ACC112 (cell line): Measurements from ENCODE around the gene USH1C.

Experiments
- H2AFZ ChIP-seq: fragments of 200-600 bp; sonication (generic); one replicate; pipeline ENCODE4 v1.6.0; 2017; ENCODE audit warnings: antibody characterized with exemption, low read length; ENCODE audit not compliant: unreplicated experiment
- H3K27ac ChIP-seq: fragments of 200-600 bp; sonication (generic); 2 replicates; pipeline ENCODE4 v1.5.1; 2014; ENCODE audit warnings: low read depth, mild to moderate bottlenecking, antibody characterized with exemption, low read length, moderate library complexity
- H3K27me3 ChIP-seq: fragments of 200-600 bp; sonication (generic); 2 replicates; pipeline ENCODE4 v1.6.1; 2014; ENCODE audit warnings: mild to moderate bottlenecking, antibody characterized with exemption, low read length, moderate library complexity, mixed read lengths; ENCODE audit not compliant: insufficient read depth
- H3K36me3 ChIP-seq: fragments of 200-600 bp; sonication (generic); 2 replicates; pipeline ENCODE4 v1.6.1; 2016; ENCODE audit warnings: mild to moderate bottlenecking, antibody characterized with exemption, low read length, moderate library complexity, mixed read lengths; ENCODE audit not compliant: insufficient read depth
- H3K4me1 ChIP-seq: fragments of 200-600 bp; sonication (generic); one replicate; pipeline ENCODE4 v1.6.1; 2016; ENCODE audit warnings: low read length, mixed read lengths; ENCODE audit not compliant: insufficient read depth, unreplicated experiment, control insufficient read depth
- H3K4me3 ChIP-seq: fragments of 200-600 bp; sonication (generic); 2 replicates; pipeline ENCODE4 v1.5.1; 2014; ENCODE audit warnings: mild to moderate bottlenecking, low read depth, low read length
- H3K79me2 ChIP-seq: fragments of 200-600 bp; sonication (generic); one replicate; pipeline ENCODE4 v1.6.0; 2016; ENCODE audit warnings: low read length; ENCODE audit not compliant: control insufficient read depth, unreplicated experiment, insufficient read depth

The USH1C gene

DNA sequence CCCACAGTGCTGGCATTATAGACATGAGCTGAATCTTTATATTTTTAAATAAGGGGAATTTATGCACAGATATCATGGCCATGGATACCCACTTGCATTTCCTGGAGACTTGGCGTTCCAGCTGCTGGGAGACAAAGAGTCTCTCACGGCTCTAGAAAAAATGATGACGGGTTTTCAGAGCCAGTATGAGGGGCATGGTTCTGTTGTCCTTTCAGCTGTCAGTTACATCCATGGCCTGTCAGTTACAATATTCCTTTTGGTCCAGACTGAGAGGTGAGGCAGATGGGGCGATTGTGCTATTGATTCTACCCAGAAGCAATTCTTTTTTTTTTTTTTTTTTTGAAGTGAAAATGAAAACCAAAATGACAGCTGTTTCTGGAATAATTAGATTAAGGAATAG, 29.7 kb downstream of the USH1C start:
- Histone ChIP-seq H2AFZ (no peak overlapping the region), H3K27ac (no peak overlapping the region), H3K36me3 (no peaks in the 10 kb centered on the region), H3K4me1 (peaks cover 4% of the 10 kb centered on the region), H3K27me3 (peaks cover 67% of the 10 kb centered on the region), H3K4me3 (no peak overlapping the region), H3K79me2 (no peaks in the 10 kb centered on the region)

DNA sequence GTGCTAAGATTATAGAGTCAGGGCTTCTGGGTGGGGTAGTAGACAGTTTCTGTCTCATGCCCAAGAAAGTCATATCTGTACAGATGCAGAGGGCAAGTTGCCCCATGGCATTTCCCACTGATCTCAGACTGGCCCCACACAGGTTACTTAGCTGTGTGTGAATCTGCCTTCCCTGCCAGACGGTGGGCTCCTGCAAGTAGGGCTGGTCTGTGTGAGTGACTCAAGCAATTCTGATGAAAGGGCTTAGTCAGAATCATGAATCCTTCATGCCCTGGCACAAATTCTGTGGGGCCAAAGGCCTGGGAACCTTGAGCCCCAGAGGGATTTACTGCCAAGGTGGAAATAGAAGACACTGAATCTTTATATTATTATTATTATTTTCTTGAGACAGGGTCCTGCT, 30.4 kb downstream of the USH1C start:
- H3K27ac ChIP-seq: no peak overlapping the region
- no peak overlapping the region for H3K4me3 ChIP-seq
- no peak overlapping the region for H2AFZ ChIP-seq
- H3K27me3 ChIP-seq: peaks cover 61% of the 10 kb centered on the region
- no peaks in the 10 kb centered on the region for H3K79me2 ChIP-seq
- peaks cover 9% of the 10 kb centered on the region for H3K4me1 ChIP-seq
- no peaks in the 10 kb centered on the region for H3K36me3 ChIP-seq

DNA sequence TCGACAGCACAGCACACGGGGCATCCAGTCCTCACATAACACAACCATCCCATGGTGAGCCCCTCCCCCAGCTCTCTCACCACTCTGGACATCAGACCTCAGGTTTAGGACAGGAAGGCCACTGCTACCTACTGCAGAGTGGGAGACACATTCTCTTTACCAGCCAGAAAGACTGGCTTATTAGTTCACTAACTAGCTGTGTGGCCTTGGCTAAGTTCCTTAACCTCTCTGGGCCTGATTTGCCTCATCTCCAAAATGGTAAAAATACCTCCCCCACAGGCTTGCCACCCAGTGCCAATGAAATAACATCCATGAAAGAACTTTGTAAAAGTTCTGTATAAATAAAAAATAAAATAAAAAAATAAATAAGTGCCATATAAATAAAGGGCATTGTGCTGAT, 32.1 kb downstream of the USH1C start:
- Histone ChIP-seq H3K4me3 (no peak overlapping the region), H3K27me3 (peaks cover 55% of the 10 kb centered on the region), H2AFZ (no peak overlapping the region), H3K36me3 (no peaks in the 10 kb centered on the region), H3K27ac (no peak overlapping the region), H3K4me1 (peaks cover 20% of the 10 kb centered on the region), H3K79me2 (no peaks in the 10 kb centered on the region)

DNA sequence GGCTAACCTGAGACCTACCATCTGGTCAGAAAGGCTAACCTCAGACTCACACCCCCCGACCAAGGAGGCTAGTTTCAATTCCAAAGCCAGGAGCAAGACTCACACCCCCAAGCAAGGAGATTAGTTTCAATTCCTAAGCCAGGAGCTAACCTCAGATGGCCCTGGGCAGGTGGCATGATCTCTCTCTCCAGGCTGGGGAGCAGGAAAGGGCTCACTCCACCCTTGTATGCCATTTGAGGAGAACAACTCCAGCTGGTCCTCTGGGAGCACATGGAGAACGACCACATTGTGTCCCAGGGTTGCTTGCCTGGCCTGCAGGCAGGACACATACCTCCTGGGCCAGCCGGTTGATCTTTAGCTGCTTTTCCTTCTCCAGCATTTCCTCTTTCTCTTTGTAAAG, 32.6 kb downstream of the USH1C start:
- Histone ChIP-seq H3K79me2 (no peaks in the 10 kb centered on the region), H3K36me3 (no peaks in the 10 kb centered on the region), H3K4me3 (no peak overlapping the region), H3K27me3 (peaks cover 50% of the 10 kb centered on the region), H3K27ac (no peak overlapping the region), H2AFZ (no peak overlapping the region), H3K4me1 (peaks cover 20% of the 10 kb centered on the region)

DNA sequence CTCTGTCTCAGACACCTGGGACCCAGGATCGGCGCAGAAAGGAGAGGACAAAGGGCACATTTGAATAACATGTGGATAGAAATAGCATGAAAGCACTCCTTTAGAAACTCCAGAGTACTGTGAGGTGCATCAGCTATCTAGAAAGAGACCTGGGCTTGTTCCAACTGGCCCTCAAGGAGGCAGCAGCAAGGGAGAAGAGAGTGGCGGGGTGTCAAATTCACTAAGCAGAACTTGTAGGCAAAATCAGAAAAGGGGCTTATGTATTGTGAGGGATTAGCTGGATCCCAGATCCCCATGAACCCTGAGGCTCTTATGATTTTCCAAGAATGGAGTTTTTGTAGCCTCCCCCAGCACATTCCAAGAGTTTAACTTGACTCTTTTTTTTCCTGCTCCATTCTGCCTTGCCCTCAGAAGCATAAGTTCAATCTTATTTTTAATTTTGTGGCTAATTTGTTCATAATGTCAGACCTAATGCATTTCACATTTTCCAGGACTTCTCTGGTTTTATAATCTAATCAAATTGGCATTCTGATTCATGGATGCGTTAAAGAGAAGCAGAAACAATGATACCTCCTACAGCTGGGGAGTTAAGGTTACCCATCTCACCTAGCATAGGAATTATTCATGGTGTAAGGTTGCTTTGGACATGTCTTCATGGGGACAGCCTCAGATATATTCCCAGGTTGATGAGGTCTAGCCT, 33.6 kb downstream of the USH1C start:
- Histone ChIP-seq H3K36me3 (no peaks in the 10 kb centered on the region), H3K4me1 (peaks cover 20% of the 10 kb centered on the region), H3K4me3 (no peak overlapping the region), H3K27ac (no peak overlapping the region), H3K79me2 (no peaks in the 10 kb centered on the region), H2AFZ (no peak overlapping the region), H3K27me3 (peaks cover 45% of the 10 kb centered on the region)

DNA sequence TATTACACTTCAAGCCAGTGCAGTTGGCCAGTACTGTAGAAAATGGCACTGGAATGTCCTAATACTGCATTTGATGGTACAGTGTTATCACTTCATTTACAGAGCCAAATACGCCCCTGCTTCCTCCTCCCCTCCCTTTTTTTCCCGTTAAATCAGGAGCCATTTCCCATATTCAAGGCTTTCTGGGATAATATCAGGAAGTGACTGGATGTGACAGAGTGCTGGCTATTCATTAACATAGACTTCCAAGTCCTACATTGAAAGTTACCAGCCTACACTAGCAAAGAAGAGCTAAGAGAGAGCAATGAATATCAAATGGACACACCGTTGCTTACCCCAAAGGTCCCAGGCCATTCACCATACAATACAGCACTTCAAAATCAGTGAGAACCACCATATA, 35.4 kb downstream of the USH1C start:
- no peak overlapping the region for H2AFZ ChIP-seq
- peaks cover 44% of the 10 kb centered on the region for H3K27me3 ChIP-seq
- peaks cover 20% of the 10 kb centered on the region for H3K4me1 ChIP-seq
- no peaks in the 10 kb centered on the region for H3K79me2 ChIP-seq
- H3K36me3 ChIP-seq: no peaks in the 10 kb centered on the region
- no peak overlapping the region for H3K27ac ChIP-seq
- H3K4me3 ChIP-seq: no peak overlapping the region

DNA sequence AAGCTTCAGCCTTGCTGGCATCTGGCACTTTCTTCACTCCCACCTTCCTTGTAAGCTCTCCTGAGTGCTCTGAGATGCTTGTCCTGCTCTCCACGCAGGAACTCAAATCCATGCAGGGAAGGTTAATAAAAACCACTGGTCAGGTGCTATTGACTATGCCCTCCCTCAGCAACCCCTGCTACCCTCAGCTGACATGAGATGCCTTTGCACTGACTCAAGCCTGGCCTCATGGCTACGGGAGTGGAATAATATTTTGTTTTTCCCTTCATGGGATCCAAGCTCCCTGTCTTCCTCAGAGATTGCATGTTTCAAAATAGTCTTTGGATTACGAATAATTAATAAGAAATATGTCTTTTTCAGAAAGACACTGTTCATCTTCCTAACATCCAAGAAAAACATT, 35.9 kb downstream of the USH1C start:
- Histone ChIP-seq H3K36me3 (no peaks in the 10 kb centered on the region), H3K27me3 (peaks cover 42% of the 10 kb centered on the region), H3K4me3 (no peak overlapping the region), H3K79me2 (no peaks in the 10 kb centered on the region), H3K4me1 (peaks cover 16% of the 10 kb centered on the region), H2AFZ (no peak overlapping the region), H3K27ac (no peak overlapping the region)

DNA sequence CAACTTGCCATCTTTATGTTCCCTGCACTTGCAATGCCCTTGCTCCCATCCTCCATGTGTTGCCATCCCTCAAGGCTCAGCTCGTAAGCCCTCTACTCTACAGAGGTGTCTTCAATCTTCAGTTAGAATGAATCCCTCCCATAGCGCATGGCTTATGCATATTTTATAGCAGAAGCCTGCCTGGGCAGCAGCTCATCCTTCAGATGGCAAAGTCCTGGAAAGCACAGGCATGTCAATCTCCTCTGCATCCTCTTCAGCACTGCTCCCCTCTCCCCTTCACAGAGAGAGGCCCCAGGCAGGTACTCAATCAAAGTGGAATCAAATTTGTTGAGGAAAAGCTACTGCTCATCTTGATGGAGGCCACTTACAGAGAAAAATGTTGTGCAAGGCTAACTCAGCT, 36.4 kb downstream of the USH1C start:
- no peak overlapping the region for H2AFZ ChIP-seq
- H3K27ac ChIP-seq: no peak overlapping the region
- peaks cover 15% of the 10 kb centered on the region for H3K4me1 ChIP-seq
- no peaks in the 10 kb centered on the region for H3K36me3 ChIP-seq
- H3K4me3 ChIP-seq: no peak overlapping the region
- no peaks in the 10 kb centered on the region for H3K79me2 ChIP-seq
- H3K27me3 ChIP-seq: peaks cover 37% of the 10 kb centered on the region

DNA sequence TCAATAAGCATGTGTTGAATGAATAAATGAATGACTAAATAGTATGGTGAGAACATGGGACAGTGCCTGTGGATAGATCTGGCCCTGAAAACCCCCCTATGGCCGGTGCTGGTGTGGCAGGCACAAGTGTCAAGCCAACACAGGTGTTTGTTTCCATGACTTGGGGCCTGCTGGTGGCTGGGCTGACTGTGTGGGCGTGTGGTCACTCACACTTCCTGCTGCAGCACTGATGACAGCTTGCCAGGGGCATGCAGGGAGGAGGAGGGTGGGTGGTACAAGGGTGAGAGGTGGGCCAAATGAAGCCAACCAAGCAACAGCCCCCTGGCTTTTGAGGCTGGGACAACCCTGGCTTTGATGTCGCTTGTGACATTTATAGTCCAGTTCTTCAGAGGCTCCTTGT, 37.3 kb downstream of the USH1C start:
- H3K27me3 ChIP-seq: peaks cover 33% of the 10 kb centered on the region
- H3K4me1 ChIP-seq: peaks cover 15% of the 10 kb centered on the region
- no peaks in the 10 kb centered on the region for H3K79me2 ChIP-seq
- no peaks in the 10 kb centered on the region for H3K36me3 ChIP-seq
- H3K4me3 ChIP-seq: no peak overlapping the region
- no peak overlapping the region for H3K27ac ChIP-seq
- H2AFZ ChIP-seq: no peak overlapping the region

DNA sequence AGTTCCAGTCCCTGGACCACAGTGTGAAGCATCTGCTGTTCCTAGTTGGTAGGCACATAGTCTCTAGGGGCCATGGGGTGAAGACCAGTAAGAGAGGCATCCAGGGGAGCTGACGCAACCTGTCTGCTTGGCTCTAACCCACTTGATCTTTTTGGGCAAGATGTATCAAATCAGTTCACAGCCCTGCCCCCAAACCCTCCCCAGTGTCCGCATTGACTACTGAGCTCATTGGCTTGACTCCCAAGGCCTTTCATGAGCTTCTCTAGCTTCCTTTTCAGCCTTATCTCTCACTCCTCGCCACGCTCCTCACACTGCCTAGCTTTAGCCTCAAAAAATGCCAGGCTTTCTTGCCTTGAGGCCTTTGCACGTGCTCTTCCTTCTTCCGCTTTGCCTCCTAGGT, 37.9 kb downstream of the USH1C start:
- H3K27me3 ChIP-seq: peaks cover 27% of the 10 kb centered on the region
- H3K36me3 ChIP-seq: no peaks in the 10 kb centered on the region
- H3K4me1 ChIP-seq: peaks cover 15% of the 10 kb centered on the region
- H2AFZ ChIP-seq: no peak overlapping the region
- H3K79me2 ChIP-seq: no peaks in the 10 kb centered on the region
- H3K27ac ChIP-seq: no peak overlapping the region
- H3K4me3 ChIP-seq: no peak overlapping the region

DNA sequence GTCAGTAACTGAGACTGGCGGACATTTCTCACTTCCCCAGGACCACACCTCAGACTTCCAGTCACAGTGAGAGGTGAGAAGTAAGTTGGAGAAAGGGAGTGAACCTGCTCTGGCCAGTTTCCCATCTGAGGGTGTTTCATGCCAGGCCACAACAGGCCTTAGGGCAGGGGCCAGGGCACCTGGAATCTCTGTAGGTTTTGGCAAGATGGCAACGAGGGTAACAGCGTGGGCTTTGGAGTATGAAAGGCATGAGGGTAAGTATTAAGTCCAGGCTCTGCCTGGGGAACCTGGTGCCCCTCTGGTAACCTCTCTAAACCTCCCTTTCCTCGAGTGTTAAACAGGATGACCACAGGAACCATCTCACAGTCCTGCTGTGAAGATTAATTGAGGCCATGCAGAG, 39.1 kb downstream of the USH1C start:
- Histone ChIP-seq H3K27me3 (peaks cover 19% of the 10 kb centered on the region), H3K36me3 (no peaks in the 10 kb centered on the region)

More for the DNA sequence above, 39.1 kb downstream of the USH1C start:
- H3K27ac ChIP-seq: no peak overlapping the region
- H3K4me1 ChIP-seq: peaks cover 15% of the 10 kb centered on the region
- no peak overlapping the region for H2AFZ ChIP-seq
- no peak overlapping the region for H3K4me3 ChIP-seq
- H3K79me2 ChIP-seq: no peaks in the 10 kb centered on the region
